Astrocyte (in vitro differentiated cells and primary cell): ENCODE data around the gene RINL.
"Not testable (repeated sequence)": the region's sequence is repeated elsewhere in the genome, so short reads cannot be mapped to it uniquely, and the experiment has no call there.

Experiments
- EZH2 ChIP-seq: IDR thresholded peaks from 2 replicates; pipeline ENCODE4 v1.6.1; 2012; ENCODE audit warnings: mild to moderate bottlenecking, low read length, inconsistent platforms; ENCODE audit not compliant: insufficient read depth
- TF ChIP-seq, protein P1 (sequence below): IDR thresholded peaks from 2 replicates; pipeline ENCODE4 v1.5.1; 2011; ENCODE audit warnings: low read depth, mild to moderate bottlenecking, inconsistent platforms, low read length, moderate library complexity; ENCODE audit not compliant: insufficient read depth

DNA sequence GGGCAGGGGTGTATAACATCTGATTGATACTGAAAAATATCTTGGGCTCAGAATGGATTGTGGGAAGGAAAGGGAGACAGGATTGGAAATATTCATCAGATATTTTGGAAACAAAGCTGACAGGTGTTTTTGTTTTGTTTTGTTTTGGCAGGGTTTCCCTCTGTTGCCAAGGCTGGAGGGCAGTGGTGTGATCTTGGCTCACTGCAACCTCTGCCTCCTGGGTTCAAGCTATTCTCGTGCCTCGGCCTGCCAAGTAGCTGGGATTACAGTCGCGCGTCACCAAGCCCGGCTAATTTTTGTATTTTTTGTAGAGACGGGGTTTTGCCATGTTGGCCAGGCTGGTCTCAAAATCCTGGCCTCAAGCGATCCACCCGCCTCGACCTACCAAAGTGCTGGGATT lies 4.7 kb downstream of the RINL start:
- TF ChIP-seq, protein P1, sequence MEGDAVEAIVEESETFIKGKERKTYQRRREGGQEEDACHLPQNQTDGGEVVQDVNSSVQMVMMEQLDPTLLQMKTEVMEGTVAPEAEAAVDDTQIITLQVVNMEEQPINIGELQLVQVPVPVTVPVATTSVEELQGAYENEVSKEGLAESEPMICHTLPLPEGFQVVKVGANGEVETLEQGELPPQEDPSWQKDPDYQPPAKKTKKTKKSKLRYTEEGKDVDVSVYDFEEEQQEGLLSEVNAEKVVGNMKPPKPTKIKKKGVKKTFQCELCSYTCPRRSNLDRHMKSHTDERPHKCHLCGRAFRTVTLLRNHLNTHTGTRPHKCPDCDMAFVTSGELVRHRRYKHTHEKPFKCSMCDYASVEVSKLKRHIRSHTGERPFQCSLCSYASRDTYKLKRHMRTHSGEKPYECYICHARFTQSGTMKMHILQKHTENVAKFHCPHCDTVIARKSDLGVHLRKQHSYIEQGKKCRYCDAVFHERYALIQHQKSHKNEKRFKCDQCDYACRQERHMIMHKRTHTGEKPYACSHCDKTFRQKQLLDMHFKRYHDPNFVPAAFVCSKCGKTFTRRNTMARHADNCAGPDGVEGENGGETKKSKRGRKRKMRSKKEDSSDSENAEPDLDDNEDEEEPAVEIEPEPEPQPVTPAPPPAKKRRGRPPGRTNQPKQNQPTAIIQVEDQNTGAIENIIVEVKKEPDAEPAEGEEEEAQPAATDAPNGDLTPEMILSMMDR: not testable (repeated sequence)
- not testable (repeated sequence) for TF ChIP-seq EZH2
